ENCODE results near the gene TMEFF2. TPM values are rescaled to one million over a fixed set of nuclear protein-coding genes. Genes with fewer than 3 reads are reported as not detected.
A peak's percentile ranks its signal among the peaks of the same experiment; 100 is the strongest.

TMEFF2 gene
- total and polyA plus RNA-seq, 2 experiments from 2014 or later = 0.15 to 1.3 TPM

DNA sequence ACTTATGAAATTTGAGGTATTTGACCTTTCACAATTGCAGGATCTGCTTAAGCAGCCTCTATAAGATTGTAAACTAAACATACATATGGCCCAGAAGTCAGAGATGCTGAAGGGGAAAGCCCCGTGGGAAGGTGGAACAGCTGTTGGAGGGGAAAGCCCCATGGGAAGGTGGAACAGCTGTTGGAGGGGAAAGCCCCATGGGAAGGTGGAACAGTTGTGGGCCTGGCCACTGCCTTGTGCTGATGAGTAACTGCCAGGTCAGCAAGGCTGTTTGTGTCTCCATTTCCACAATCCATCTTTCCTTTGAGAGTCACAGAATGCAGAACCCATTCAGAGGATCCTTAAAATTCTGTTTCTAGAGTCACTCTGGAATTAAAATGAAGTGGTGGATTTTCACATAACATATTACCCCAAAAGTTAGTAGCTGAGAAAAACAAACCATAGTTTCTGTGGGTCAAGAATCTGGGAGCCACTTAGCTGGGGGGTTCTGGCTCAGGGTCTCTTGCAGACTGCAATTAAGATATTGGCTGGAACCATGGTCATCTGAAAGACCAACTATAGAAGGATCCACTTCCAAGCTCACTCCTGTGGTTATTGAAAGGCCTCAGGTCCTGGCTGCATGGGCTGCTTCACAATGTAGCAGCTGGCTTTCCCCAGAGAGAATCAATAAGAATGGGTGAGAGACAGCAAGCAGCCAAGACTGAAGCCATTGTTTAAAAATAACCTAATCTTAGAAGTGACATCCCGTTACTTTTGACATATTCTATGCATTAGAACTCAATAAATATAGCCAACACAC lies 261.2 kb downstream of the TMEFF2 start:
- no peak for DNase-seq (ENCODE audit: low read depth in 1 of 2, low spot score in 1 of 2)
- TF ChIP-seq, protein P1, sequence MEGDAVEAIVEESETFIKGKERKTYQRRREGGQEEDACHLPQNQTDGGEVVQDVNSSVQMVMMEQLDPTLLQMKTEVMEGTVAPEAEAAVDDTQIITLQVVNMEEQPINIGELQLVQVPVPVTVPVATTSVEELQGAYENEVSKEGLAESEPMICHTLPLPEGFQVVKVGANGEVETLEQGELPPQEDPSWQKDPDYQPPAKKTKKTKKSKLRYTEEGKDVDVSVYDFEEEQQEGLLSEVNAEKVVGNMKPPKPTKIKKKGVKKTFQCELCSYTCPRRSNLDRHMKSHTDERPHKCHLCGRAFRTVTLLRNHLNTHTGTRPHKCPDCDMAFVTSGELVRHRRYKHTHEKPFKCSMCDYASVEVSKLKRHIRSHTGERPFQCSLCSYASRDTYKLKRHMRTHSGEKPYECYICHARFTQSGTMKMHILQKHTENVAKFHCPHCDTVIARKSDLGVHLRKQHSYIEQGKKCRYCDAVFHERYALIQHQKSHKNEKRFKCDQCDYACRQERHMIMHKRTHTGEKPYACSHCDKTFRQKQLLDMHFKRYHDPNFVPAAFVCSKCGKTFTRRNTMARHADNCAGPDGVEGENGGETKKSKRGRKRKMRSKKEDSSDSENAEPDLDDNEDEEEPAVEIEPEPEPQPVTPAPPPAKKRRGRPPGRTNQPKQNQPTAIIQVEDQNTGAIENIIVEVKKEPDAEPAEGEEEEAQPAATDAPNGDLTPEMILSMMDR (IDR thresholded peaks at IDR 0.05; ENCODE audit: low read depth, low read length) = no peak
- no peaks in the 10 kb centered on the region for H3K9me3 ChIP-seq (ENCODE audit: low read depth)

DNA sequence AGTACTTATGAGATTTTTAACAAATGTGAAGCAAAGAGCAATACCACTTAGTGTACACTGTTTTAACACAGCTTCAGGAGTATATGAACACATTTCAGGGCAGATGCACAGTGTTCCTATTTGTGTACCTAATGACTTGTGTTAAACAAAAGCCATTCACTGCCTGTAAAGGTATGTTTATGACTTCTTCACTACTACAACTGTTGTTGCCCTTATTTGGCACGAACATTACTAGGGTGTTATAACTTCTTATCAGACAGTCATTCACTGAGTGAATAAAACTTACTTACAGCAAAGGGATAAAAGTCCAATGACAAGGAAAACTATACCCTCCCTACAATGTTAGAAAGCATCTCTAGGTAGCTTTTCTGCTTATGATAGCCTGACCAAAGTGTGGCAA lies 262.4 kb downstream of the TMEFF2 start:
- Histone ChIP-seq H3K4me1 (ENCODE audit: low read depth) (no peaks in the 10 kb centered on the region), H3K9me3 (ENCODE audit: low read depth) (no peaks in the 10 kb centered on the region)

More for the DNA sequence above, 261.2 kb downstream of the TMEFF2 start:
- H3K4me1 ChIP-seq (ENCODE audit: low read depth) = no peaks in the 10 kb centered on the region
- no peaks in the 10 kb centered on the region for H3K27me3 ChIP-seq
- H3K36me3 ChIP-seq = no peaks in the 10 kb centered on the region
- H3K4me3 ChIP-seq = no peak overlapping the region
- H3K27ac ChIP-seq = no peak overlapping the region

DNA sequence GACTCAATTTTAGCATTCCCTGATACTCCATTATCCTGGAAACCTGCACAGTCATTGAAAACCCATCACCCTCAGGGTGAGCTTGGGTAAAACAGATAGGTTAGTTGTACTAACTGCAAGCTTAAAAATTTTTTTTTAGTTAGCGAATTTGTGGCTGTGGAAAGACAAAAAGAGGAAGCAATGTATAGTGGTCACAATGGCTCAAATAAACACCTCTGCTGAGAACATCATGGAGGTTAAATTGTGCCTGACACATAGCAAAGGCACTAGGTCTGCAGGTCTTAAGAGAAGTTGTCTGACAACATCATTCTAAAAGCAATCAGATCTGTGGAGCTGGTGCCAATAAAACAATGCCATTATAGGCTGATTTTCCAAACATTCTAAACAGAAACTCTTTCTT lies 263.4 kb downstream of the TMEFF2 start:
- Histone ChIP-seq H3K27me3 (no peaks in the 10 kb centered on the region), H3K4me3 (no peak overlapping the region), H3K4me1 (ENCODE audit: low read depth) (no peaks in the 10 kb centered on the region), H3K36me3 (no peaks in the 10 kb centered on the region), H3K9me3 (ENCODE audit: low read depth) (no peaks in the 10 kb centered on the region), H3K27ac (no peak overlapping the region)
- TF ChIP-seq, protein P1 (IDR thresholded peaks at IDR 0.05; ENCODE audit: low read depth, low read length) = no peak
- no peak for DNase-seq (ENCODE audit: low read depth in 1 of 2, low spot score in 1 of 2)

More for the DNA sequence above, 262.4 kb downstream of the TMEFF2 start:
- TF ChIP-seq, protein P1 (IDR thresholded peaks at IDR 0.05; ENCODE audit: low read depth, low read length) = no peak
- Histone ChIP-seq H3K4me3 (no peak overlapping the region), H3K27ac (no peak overlapping the region), H3K36me3 (no peaks in the 10 kb centered on the region), H3K27me3 (no peaks in the 10 kb centered on the region)
- no peak for DNase-seq (ENCODE audit: low read depth in 1 of 2, low spot score in 1 of 2)

DNA sequence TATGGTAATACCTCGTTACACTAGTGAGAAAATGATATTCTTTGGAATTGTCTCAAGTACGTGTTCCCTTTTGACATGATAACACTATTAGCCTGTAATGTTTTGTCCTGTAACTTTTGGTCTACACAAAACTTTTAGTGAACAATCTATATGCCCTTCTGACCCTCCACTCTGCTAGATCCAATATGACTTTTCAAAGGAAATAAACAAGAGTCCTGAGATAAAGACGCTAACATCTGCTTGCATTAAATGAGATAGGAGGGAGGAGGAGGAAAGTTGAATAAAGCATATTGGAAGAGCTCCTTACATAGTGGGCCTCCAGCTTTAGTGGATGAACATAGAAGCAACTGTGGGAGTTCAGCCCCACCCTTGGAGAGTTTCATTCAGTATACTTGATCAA lies 264.5 kb downstream of the TMEFF2 start:
- H3K4me1 ChIP-seq (ENCODE audit: low read depth) = no peaks in the 10 kb centered on the region
- H3K27ac ChIP-seq = no peak overlapping the region
- no peaks in the 10 kb centered on the region for H3K27me3 ChIP-seq
- H3K36me3 ChIP-seq = no peaks in the 10 kb centered on the region
- H3K4me3 ChIP-seq = no peak overlapping the region
- no peaks in the 10 kb centered on the region for H3K9me3 ChIP-seq (ENCODE audit: low read depth)
- TF ChIP-seq, protein P1 (IDR thresholded peaks at IDR 0.05; ENCODE audit: low read depth, low read length) = no peak
- DNase-seq (ENCODE audit: low read depth in 1 of 2, low spot score in 1 of 2) = no peak

DNA sequence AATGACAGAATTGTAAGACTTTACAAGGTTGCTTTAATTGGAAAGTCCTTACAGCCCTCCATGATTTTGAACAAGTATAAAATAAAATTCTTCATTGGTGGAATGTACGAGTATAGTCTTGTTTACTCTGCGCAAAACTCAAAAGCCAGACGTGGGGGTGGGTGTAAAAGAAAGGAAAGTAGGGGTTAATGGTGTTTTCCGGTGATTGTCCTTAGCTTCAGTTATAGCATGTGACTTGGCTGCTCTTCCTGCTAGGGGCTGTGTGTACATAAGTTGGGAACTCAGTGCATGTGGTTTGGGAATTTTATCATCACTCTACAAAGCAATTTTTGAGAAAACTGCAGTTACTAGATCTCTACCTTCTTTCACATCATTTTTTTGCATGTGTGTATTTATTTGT lies 265.4 kb downstream of the TMEFF2 start:
- TF ChIP-seq, protein P1 (IDR thresholded peaks at IDR 0.05; ENCODE audit: low read depth, low read length) = no peak
- H3K27ac ChIP-seq = no peak overlapping the region
- no peaks in the 10 kb centered on the region for H3K27me3 ChIP-seq
- peak in 1 of 2 donors; percentile 63 for DNase-seq (ENCODE audit: low read depth in 1 of 2, low spot score in 1 of 2)
- H3K9me3 ChIP-seq (ENCODE audit: low read depth) = no peaks in the 10 kb centered on the region
- no peak overlapping the region for H3K4me3 ChIP-seq
- no peaks in the 10 kb centered on the region for H3K36me3 ChIP-seq
- H3K4me1 ChIP-seq (ENCODE audit: low read depth) = no peaks in the 10 kb centered on the region

All from cardiac muscle cell (in vitro differentiated cells and primary cell).